ENCODE measurements around the gene ANKRD23.

Gene ANKRD23

DNA sequence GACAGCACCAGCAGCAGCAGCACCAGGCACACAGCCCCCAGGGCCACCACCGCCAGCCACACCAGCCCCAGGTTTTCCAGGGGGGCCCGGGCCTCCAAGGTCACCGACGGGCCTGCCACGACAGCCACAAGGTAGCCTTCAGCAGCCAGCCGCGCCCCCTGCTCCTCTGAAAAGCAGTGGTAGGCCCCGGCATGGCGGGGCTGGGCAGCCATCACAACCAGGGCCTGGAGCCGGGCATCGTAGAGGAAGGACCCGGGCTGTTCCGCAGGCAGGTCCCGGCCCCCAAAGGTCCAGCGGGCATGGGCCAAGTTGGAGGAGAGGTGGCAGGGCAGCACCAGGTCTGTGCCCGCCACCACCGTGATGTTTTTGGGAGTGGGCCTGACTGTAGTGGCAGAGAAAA, 17.3 kb upstream of the ANKRD23 start:
- H3K9me3 Mint-ChIP-seq: no peaks in the 10 kb centered on the region
- peaks cover 24% of the 10 kb centered on the region for H3K4me1 Mint-ChIP-seq (ENCODE audit: low read depth)
- no peaks in the 10 kb centered on the region for H3K27me3 Mint-ChIP-seq (ENCODE audit: low read depth)
- H3K36me3 Mint-ChIP-seq (ENCODE audit: low read depth): peaks cover 20% of the 10 kb centered on the region
- no peak overlapping the region for H3K27ac Mint-ChIP-seq
- no peak overlapping the region for H3K4me3 Mint-ChIP-seq

DNA sequence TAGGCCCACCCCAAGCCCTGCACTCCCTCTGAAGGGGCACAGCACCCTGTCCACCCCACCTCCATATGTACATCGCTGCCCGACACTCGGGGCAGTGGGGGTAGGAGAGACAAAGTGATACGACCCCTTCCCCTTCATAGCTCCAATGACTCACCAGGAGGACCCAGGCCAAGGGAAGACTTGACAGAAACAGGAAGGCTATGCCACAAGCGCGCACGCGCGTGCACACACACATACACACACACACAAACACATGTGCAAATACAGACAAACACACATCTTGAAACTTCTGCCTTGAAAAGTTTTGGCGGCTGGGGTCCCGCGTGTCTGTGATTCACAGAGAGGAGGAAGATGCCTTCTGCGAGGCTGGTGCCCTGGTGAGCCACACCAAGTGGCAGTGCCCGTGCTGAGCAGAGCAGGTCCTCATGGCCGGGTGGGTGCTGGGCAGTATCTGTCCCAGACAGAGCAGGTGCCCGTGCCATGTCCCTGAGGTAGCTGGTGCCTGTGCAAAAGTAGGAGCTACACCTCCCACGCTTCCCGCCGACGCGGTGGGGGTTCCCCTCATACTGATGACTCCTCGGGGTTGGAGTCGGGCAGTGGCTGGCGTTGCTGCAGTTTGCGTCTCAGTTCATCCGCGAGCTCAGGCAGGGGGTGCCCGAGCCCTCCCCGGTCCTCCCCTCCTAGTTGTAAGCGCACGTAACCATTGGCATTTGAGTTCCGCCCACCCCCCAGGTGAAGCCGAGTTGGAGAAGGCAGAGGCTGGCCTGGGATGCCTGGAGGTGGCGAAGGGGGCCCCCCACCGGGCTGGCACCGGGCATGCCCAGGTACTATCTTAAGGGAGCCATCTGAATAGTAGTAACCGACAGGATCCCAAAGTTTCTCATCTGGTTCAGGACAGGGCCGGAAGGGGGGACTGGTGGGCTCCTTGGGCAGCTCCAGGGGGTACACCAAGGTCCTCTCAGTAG, 16.5 kb upstream of the ANKRD23 start:
- Mint-ChIP-seq H3K27ac (peak overlapping the region; percentile 57), H3K4me1 (ENCODE audit: low read depth) (peaks cover 24% of the 10 kb centered on the region), H3K4me3 (no peak overlapping the region), H3K27me3 (ENCODE audit: low read depth) (no peaks in the 10 kb centered on the region), H3K9me3 (no peaks in the 10 kb centered on the region), H3K36me3 (ENCODE audit: low read depth) (peaks cover 17% of the 10 kb centered on the region)

DNA sequence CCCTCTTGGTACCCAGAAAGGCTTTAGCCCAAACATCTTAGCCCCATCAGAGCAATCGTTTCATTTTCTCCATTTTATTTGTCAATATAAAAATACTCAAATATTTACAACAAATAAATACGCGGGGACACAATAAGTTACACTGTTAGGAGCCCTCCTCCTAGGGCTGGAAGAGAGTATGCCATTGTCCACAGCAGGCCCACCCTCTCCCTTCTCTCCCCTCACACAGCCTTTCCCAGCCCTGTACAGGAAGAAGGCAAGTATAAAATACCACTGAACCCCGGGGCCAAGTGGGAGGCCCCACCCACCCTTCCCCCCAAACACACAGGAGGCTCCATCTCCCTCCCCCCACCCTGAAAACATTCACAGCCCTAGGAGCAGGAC, 15.9 kb upstream of the ANKRD23 start:
- peaks cover 15% of the 10 kb centered on the region for H3K36me3 Mint-ChIP-seq (ENCODE audit: low read depth)
- H3K4me3 Mint-ChIP-seq: no peak overlapping the region
- peaks cover 27% of the 10 kb centered on the region for H3K4me1 Mint-ChIP-seq (ENCODE audit: low read depth)
- H3K9me3 Mint-ChIP-seq: no peaks in the 10 kb centered on the region
- H3K27me3 Mint-ChIP-seq (ENCODE audit: low read depth): no peaks in the 10 kb centered on the region
- H3K27ac Mint-ChIP-seq: no peak overlapping the region

DNA sequence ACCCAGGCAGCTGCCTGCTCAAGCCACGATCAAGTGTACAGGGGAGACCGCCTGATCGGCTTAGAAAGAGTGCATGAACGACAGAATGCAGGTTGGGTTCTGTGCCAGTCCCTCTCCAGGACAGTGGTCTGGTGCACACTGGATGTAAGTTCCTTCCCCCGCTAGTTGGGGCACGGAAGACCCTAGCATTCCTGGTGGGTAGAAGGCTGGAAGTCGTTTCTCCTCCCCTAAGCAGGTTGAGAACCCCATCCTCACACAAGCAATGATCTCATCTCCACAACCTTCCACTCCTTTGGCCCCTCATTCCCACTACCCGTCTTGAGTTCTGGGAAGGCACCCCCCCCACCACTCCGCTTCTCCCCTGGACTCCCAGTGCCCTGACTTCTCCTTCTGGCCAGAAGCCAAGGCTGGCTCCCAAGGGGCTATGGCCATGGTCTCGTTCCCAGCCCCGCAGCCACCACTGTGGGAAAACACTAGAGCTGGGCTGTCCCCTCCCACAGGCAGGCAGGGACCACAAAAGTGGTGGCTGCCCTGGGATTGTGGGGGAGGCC, 15.4 kb upstream of the ANKRD23 start:
- H3K4me3 Mint-ChIP-seq: peak overlapping the region; percentile 31
- H3K27ac Mint-ChIP-seq: peak overlapping the region; percentile 15
- H3K27me3 Mint-ChIP-seq (ENCODE audit: low read depth): no peaks in the 10 kb centered on the region
- H3K9me3 Mint-ChIP-seq: no peaks in the 10 kb centered on the region
- peaks cover 27% of the 10 kb centered on the region for H3K4me1 Mint-ChIP-seq (ENCODE audit: low read depth)
- H3K36me3 Mint-ChIP-seq (ENCODE audit: low read depth): peaks cover 15% of the 10 kb centered on the region

DNA sequence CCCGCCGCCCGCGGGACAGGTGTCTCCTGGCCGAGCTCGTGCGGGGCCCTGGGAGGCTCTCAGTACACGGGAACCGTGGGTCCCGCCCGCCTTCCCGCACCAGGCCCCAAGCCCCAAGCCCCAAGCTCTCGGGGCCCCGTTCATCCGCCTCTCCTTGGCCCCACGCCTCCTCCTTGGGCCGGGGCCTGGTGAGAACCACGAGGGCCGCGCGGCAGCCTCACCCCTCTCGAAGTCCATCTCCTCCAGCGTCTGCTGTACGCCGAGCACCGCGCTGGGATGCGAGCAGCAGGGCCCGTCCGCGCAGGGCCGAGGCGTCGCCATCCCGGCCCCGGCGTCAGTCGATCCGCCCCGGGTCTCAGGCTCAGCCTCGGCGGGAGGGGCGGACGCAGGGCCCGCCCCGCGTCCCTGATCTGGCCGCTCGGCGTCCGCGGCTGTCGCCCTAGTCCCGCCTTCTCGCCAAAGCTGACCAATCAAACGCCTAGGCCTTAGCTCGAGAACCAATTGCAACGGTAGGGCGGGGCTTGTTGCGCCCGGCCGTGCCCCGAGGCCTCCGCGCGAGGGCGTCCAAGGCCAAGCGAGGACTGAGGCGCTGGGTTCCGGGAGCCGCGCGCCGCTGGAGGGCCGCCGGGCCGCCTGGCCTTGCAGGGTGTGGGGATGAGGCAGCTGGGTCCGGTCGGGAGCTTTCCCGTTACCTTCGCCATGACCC, 14.0 kb upstream of the ANKRD23 start, which contains the start of gene ANKRD39:
ANKRD39 (minus strand) TSS at position 350 of the 706 bp plus-strand sequence; CDS start at position 321, 29 bp downstream.
- H3K4me3 Mint-ChIP-seq: peak within 1 kb of the TSS; percentile 88
- peaks cover 27% of the 10 kb centered on the region for H3K4me1 Mint-ChIP-seq (ENCODE audit: low read depth)
- no peaks in the 10 kb centered on the region for H3K27me3 Mint-ChIP-seq (ENCODE audit: low read depth)
- H3K36me3 Mint-ChIP-seq (ENCODE audit: low read depth): peaks cover 16% of the 10 kb centered on the region
- H3K27ac Mint-ChIP-seq: peak within 1 kb of the TSS; percentile 84
- H3K9me3 Mint-ChIP-seq: no peaks in the 10 kb centered on the region

DNA sequence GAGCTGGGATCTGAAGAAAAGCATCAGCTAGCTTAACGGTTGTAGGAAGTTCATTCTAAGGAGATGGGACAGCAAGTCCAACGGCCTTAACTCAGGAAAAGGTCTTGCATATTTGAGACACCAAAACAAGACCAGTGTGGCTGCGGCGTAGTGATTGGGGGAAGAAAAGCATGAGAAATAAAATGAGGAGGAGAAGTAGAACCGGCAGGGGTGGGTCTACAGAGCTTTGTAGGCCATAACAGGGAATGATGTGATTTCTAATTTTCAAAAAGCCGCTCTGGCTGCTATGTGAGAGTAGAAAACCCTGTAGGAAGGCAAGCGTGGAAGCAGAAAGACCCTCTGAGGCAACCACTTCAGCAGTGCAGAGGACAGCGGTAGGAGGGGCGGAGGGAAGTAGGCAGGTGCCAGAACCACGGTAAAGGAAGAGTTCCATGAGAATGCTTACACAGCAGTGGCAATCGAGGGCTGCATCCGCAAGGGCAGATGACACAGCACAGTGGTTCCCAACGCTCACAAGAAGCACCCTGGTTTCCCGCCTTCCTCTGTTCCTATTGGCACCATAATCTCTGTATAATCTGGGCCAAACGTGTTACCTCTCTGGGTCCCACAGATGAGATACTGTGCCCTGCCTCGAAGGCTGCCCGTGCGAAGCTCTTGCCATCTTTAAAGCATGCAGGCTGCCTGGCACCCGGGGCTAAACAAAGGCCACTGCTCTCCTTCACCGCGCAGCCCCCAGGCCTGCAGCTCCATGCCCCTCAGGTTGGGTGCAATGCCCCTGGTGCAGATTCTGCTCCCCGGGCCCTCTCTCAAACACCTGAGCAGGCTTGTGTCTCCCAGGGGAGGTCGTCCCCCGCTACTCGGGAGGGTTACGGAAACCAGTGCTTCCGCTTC, 13.2 kb upstream of the ANKRD23 start:
- H3K27me3 Mint-ChIP-seq (ENCODE audit: low read depth): no peaks in the 10 kb centered on the region
- H3K27ac Mint-ChIP-seq: peak overlapping the region; percentile 84
- peaks cover 19% of the 10 kb centered on the region for H3K36me3 Mint-ChIP-seq (ENCODE audit: low read depth)
- H3K4me3 Mint-ChIP-seq: peak overlapping the region; percentile 88
- peaks cover 27% of the 10 kb centered on the region for H3K4me1 Mint-ChIP-seq (ENCODE audit: low read depth)
- H3K9me3 Mint-ChIP-seq: no peaks in the 10 kb centered on the region

DNA sequence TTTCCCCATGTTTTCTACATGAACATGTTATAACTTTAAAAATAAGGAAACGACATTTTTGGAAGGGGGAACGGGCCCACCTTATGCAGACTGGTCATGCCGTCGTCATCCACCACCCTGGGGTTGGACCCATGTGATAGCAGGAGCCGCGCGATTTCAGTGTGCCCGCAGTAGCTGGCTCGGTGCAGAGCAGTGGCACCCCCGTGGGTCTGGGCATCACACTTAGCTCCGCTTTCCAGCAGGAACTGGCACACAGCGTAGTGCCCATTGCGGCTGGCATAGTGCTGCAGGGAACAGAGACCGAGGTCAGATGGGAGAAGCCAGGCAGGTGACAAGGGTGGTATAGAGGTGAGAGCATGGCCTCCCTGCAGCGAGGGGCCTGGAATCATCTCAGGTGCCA, 9.5 kb upstream of the ANKRD23 start:
- no peak overlapping the region for H3K27ac Mint-ChIP-seq
- no peaks in the 10 kb centered on the region for H3K27me3 Mint-ChIP-seq (ENCODE audit: low read depth)
- H3K36me3 Mint-ChIP-seq (ENCODE audit: low read depth): peaks cover 20% of the 10 kb centered on the region
- peaks cover 14% of the 10 kb centered on the region for H3K4me1 Mint-ChIP-seq (ENCODE audit: low read depth)
- H3K9me3 Mint-ChIP-seq: no peaks in the 10 kb centered on the region
- no peak overlapping the region for H3K4me3 Mint-ChIP-seq

DNA sequence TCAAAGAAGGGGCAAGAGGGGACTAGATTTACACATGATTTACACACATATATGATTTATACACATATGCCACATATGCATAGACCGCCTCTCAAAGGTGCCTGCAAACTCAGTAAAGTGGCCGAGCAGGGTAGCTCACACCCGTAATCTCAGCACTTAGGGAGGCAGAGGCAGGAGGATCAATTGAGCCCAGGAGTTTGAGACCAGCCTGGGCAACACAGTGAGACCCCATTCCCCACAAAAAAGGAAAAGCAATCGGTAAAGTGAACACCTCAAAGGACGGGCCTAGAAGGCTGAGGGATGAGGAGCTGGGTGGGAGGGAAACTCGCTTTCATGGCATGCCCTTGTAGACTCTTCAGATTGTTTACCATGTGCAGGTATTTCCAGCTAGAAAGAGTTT, 8.8 kb upstream of the ANKRD23 start:
- H3K4me3 Mint-ChIP-seq: no peak overlapping the region
- no peaks in the 10 kb centered on the region for H3K9me3 Mint-ChIP-seq
- H3K36me3 Mint-ChIP-seq (ENCODE audit: low read depth): peaks cover 25% of the 10 kb centered on the region
- H3K4me1 Mint-ChIP-seq (ENCODE audit: low read depth): peaks cover 14% of the 10 kb centered on the region
- H3K27ac Mint-ChIP-seq: no peak overlapping the region
- H3K27me3 Mint-ChIP-seq (ENCODE audit: low read depth): no peaks in the 10 kb centered on the region

DNA sequence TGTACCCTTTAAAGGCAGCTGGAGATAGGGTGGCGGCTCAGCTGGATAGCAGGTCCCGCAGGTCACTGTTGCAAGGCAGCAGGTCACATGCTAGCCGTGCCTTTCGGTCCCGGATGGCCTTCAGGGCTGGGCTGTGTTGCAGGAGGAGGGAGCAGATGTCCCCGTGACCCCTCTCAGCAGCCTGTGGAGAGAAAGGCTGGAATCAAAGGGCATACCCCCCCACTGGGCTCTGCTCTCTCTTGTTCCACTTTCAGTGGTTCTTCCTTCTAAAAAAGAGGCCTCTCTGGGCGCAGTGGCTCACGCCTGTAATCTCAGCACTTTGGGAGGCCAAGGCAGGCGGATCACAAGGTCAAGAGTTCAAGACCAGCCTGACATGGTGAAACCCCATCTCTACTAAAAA, 4.4 kb upstream of the ANKRD23 start:
- Mint-ChIP-seq H3K27ac (no peak overlapping the region), H3K9me3 (no peaks in the 10 kb centered on the region), H3K27me3 (ENCODE audit: low read depth) (no peaks in the 10 kb centered on the region), H3K4me3 (no peak overlapping the region), H3K36me3 (ENCODE audit: low read depth) (peaks cover 30% of the 10 kb centered on the region), H3K4me1 (ENCODE audit: low read depth) (peaks cover 2% of the 10 kb centered on the region)

DNA sequence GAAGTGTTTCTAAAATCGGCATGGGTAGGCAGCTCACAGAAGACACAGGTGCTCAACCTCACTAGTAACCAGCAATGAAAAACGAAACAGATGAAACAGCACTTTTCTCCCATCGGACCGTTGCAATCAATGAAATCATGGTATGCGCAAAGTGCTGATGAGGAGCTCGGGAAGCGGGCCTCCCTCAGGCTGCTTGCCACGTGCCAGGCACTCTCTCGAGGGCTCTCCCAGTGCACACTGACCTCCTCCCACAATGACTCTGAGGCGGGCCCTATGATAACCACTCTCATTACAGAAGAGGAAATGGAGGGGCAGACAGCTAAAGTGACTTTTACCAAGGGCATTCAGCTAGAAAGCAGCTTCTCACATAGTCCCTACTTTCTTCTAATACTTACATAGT, 3.8 kb upstream of the ANKRD23 start:
- no peak overlapping the region for H3K4me3 Mint-ChIP-seq
- peaks cover 25% of the 10 kb centered on the region for H3K36me3 Mint-ChIP-seq (ENCODE audit: low read depth)
- H3K9me3 Mint-ChIP-seq: no peaks in the 10 kb centered on the region
- H3K27me3 Mint-ChIP-seq (ENCODE audit: low read depth): no peaks in the 10 kb centered on the region
- peaks cover 4% of the 10 kb centered on the region for H3K4me1 Mint-ChIP-seq (ENCODE audit: low read depth)
- H3K27ac Mint-ChIP-seq: no peak overlapping the region

DNA sequence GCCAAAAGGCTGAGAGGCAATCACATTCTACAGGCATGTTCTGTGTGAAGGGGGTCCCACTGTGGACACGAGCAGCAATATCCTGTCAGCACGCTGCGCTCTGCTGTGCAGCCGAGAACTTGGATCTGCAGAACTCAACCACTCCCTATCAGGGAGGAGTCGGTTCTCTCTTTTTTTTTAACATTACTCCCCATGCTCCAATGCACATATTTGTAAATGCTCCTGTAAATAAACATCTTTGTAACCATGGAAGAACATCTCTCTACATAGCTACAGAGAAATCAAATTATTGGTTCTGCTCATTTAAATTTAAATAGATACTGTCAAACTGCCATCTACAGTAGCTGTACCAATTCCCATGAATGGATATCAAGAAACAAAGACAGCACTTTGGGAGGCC, 3.0 kb upstream of the ANKRD23 start:
- H3K27ac Mint-ChIP-seq: no peak overlapping the region
- H3K36me3 Mint-ChIP-seq (ENCODE audit: low read depth): peaks cover 25% of the 10 kb centered on the region
- H3K4me3 Mint-ChIP-seq: no peak overlapping the region
- H3K9me3 Mint-ChIP-seq: no peaks in the 10 kb centered on the region
- H3K4me1 Mint-ChIP-seq (ENCODE audit: low read depth): peaks cover 4% of the 10 kb centered on the region
- H3K27me3 Mint-ChIP-seq (ENCODE audit: low read depth): no peaks in the 10 kb centered on the region

DNA sequence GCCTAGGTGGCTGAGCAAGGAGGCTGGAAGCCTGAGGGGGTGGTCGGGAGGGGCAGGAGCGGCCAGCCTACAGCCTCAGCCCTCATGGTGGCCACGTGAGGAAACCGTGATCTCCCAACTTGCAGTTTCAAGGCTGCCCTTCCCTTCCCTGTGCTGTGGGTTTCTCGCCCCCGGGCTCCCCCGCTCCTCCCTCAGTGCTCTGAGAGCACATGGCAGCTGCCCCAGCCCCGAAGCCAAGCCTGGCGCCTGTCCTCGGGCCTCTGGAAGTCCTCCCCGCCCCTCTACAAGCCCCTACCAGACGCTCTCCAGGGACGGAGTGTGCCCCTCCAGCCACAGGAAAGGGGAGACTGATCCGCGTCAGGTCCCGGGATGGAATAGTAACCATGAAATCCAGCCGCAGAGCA, 586 bp upstream of the ANKRD23 start:
- Mint-ChIP-seq H3K36me3 (ENCODE audit: low read depth) (peaks cover 24% of the 10 kb centered on the region), H3K27me3 (ENCODE audit: low read depth) (no peaks in the 10 kb centered on the region), H3K4me3 (no peak overlapping the region), H3K27ac (no peak overlapping the region), H3K9me3 (no peaks in the 10 kb centered on the region), H3K4me1 (ENCODE audit: low read depth) (peaks cover 8% of the 10 kb centered on the region)

DNA sequence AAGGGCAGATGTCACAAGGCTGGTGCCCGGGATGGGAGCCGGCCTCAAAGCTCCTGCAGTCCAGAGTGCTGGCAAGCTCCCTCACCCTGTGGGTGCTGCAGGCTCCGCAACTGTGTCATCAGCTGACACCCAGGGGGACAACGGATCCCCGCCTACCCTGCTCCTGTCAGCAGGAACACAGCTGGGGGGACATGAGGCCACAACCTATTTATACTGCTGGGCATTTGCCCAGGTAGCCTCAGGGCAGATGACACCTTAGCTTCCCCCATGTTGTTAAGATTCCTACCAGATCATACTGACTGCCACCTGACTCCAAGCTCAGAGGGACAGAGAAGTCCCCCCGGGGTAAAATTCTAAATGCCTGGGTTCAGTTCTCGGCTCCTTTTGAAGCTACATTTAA, 1.2 kb downstream of the ANKRD23 start:
- Mint-ChIP-seq H3K27me3 (ENCODE audit: low read depth) (no peaks in the 10 kb centered on the region), H3K4me3 (no peak overlapping the region), H3K9me3 (no peaks in the 10 kb centered on the region), H3K4me1 (ENCODE audit: low read depth) (peaks cover 10% of the 10 kb centered on the region), H3K27ac (no peak overlapping the region), H3K36me3 (ENCODE audit: low read depth) (peaks cover 19% of the 10 kb centered on the region)
